NOMO-1 treated with DMSO at 0.1 percent for 48 hours (cell line): ENCODE results near the gene TMPRSS6.
A peak's percentile ranks its signal among the peaks of the same experiment; 100 is the strongest.

Experiments
- DNase-seq: peaks from one replicate; lab custom pipeline; 2025; ENCODE audit not compliant: unreplicated experiment; lab: John Stamatoyannopoulos, UW

TMPRSS6 gene

GRCh38 chr22:37117092-37117491, 7.6 kb upstream of the TMPRSS6 start:
- no peak for DNase-seq

- DNase-seq = no peak
Observed at GRCh38 chr22:37115032-37115431, 5.5 kb upstream of the TMPRSS6 start.

- DNase-seq = no peak
Observed at GRCh38 chr22:37113757-37114156, 4.2 kb upstream of the TMPRSS6 start.

- no peak for DNase-seq
Observed at GRCh38 chr22:37112084-37112728, 2.7 kb upstream of the TMPRSS6 start.

- DNase-seq = no peak
Observed at GRCh38 chr22:37111156-37111717, 1.7 kb upstream of the TMPRSS6 start.

- no peak for DNase-seq
Observed at GRCh38 chr22:37107816-37108621, 1.5 kb downstream of the TMPRSS6 start.

- no peak for DNase-seq
Observed at GRCh38 chr22:37105990-37106389, 3.5 kb downstream of the TMPRSS6 start.

GRCh38 chr22:37105154-37105553, 4.4 kb downstream of the TMPRSS6 start:
- DNase-seq = peak; percentile 10

- no peak for DNase-seq
Observed at GRCh38 chr22:37103656-37104452, 5.7 kb downstream of the TMPRSS6 start.

GRCh38 chr22:37103151-37103550, 6.4 kb downstream of the TMPRSS6 start:
- no peak for DNase-seq

GRCh38 chr22:37101311-37102066, 8.0 kb downstream of the TMPRSS6 start:
- no peak for DNase-seq

GRCh38 chr22:37100589-37101127, 8.9 kb downstream of the TMPRSS6 start:
- DNase-seq = no peak

GRCh38 chr22:37098976-37099591, 10.4 kb downstream of the TMPRSS6 start:
- no peak for DNase-seq

GRCh38 chr22:37097346-37097745, 12.2 kb downstream of the TMPRSS6 start:
- DNase-seq = no peak

GRCh38 chr22:37095113-37095512, 14.4 kb downstream of the TMPRSS6 start:
- DNase-seq = no peak

- DNase-seq = no peak
Observed at GRCh38 chr22:37094239-37094638, 15.3 kb downstream of the TMPRSS6 start.

GRCh38 chr22:37092997-37093396, 16.5 kb downstream of the TMPRSS6 start:
- DNase-seq = no peak

GRCh38 chr22:37091994-37092393, 17.5 kb downstream of the TMPRSS6 start:
- DNase-seq = no peak

- no peak for DNase-seq
Observed at GRCh38 chr22:37090920-37091695, 18.4 kb downstream of the TMPRSS6 start.
